H1 (cell line): ENCODE results near the gene TLR2.

Source experiments
- CBX5 ChIP-seq: fragments of 300-800, 300-1000 bp; sonication (generic); IDR thresholded peaks from 2 replicates; pipeline ENCODE4 v1.7.1; 2016; ENCODE audit warnings: antibody characterized with exemption, low read length, low read depth
- CTCF ChIP-seq, 3 experiments: IDR thresholded peaks; 1 replicate in 2 of 3; 2 replicates in 1 of 3; pipeline versions ENCODE4 v1.5.1 to v1.6.1; 2011; ENCODE audit warnings: low read length in 3 of 3, mild to moderate bottlenecking in 3 of 3, inconsistent platforms in 2 of 3, low read depth in 1 of 3, moderate library complexity in 1 of 3; ENCODE audit not compliant: insufficient read depth in 1 of 3; ENCODE audit errors: control extremely low read depth in 1 of 3
- EZH2 ChIP-seq: fragments of 200-600 bp; sonication (generic); IDR thresholded peaks from 2 replicates; pipeline ENCODE4 v1.7.1; 2012; ENCODE audit warnings: low read depth, mild to moderate bottlenecking, moderate library complexity, low read length, inconsistent platforms; ENCODE audit not compliant: severe bottlenecking
- FOSL1 ChIP-seq: IDR thresholded peaks from 2 replicates; pipeline ENCODE4 v1.6.1; 2011; ENCODE audit warnings: mild to moderate bottlenecking, low read depth, low read length, moderate library complexity; ENCODE audit not compliant: insufficient read depth
- HDAC6 ChIP-seq: IDR thresholded peaks from one replicate; pipeline ENCODE4 v1.7.1; 2012; ENCODE audit warnings: low read depth, mild to moderate bottlenecking, inconsistent platforms, low read length, moderate library complexity
- MAX ChIP-seq: IDR thresholded peaks from 2 replicates; pipeline ENCODE4 v1.6.1; 2012; ENCODE audit warnings: inconsistent platforms
- POLR2A ChIP-seq, 2 experiments: IDR thresholded peaks; 1 replicate in 1 of 2; 2 replicates in 1 of 2; pipeline ENCODE4 v1.6.1; 2011; ENCODE audit warnings: low read depth in 2 of 2, low read length in 2 of 2, mild to moderate bottlenecking in 2 of 2; ENCODE audit errors: control extremely low read depth in 1 of 2
- POLR2AphosphoS5 ChIP-seq: IDR thresholded peaks from 2 replicates; pipeline ENCODE4 v1.6.1; 2011; ENCODE audit warnings: low read depth, low read length
- SRF ChIP-seq: IDR thresholded peaks from 2 replicates; pipeline ENCODE4 v1.6.1; 2011; ENCODE audit warnings: mild to moderate bottlenecking, low read depth, low read length, moderate library complexity
- TAF1 ChIP-seq: IDR thresholded peaks from 2 replicates; pipeline ENCODE4 v1.6.1; 2011; ENCODE audit warnings: mild to moderate bottlenecking, low read depth, low read length
- YY1 ChIP-seq: IDR thresholded peaks from 2 replicates; pipeline ENCODE4 v1.6.1; 2011; ENCODE audit warnings: low read depth, mild to moderate bottlenecking, low read length
- ZNF274 ChIP-seq: IDR thresholded peaks from 2 replicates; pipeline ENCODE4 v1.7.0; 2012; ENCODE audit warnings: low read length, borderline replicate concordance; ENCODE audit errors: extremely low read depth

GRCh38 chr4:153731239-153731638 lies 47.2 kb downstream of the TLR2 start:
- TF ChIP-seq POLR2A (IDR thresholded peaks at IDR 0.05; ENCODE audit: control extremely low read depth in 1 of 2, low read depth in 2 of 2, low read length in 2 of 2), result no peak
- no peak for TF ChIP-seq CTCF (IDR thresholded peaks at IDR 0.05; ENCODE audit: control extremely low read depth in 1 of 3, insufficient read depth in 1 of 3, low read depth in 1 of 3, low read length in 3 of 3)
- no peak for TF ChIP-seq YY1
- TF ChIP-seq EZH2, result no peak
- no peak for TF ChIP-seq MAX
- TF ChIP-seq CBX5, result no peak
- no peak for TF ChIP-seq POLR2AphosphoS5
- TF ChIP-seq TAF1, result no peak
- TF ChIP-seq HDAC6, result no peak
- TF ChIP-seq ZNF274, result no peak
- no peak for TF ChIP-seq FOSL1
- TF ChIP-seq SRF, result no peak
